ENCODE data around the gene ZNF804A. TPM values are rescaled to one million over a fixed set of nuclear protein-coding genes. Genes with fewer than 3 reads are reported as not detected.

Gene ZNF804A
- total RNA-seq, 4 donors from 2014 or later: 0.19 TPM; not detected in 3

GRCh38 chr2:184599054-184599871 is 934 bp downstream of the ZNF804A start:
- intact Hi-C loops (cut with DNase I): no loop called here
- Histone ChIP-seq H3K27ac (peak overlapping the region in 2 of 4 donors; percentile 12 to 69), H3K4me1 (peaks cover 0 to 24% (median 8%) of the 10 kb centered on the region in 3 donors), H3K9me3 (no peaks in the 10 kb centered on the region), H3K36me3 (no peaks in the 10 kb centered on the region), H3K4me3 (peak overlapping the region; percentile 37 to 75 (median 47)), H3K27me3 (peaks cover 0 to 56% (median 3%) of the 10 kb centered on the region in 4 donors)
- no peak for DNase-seq
- WGBS, 2 donors: 19 to 32% methylated on average over 7 of the region's 7 CpGs
- TF ChIP-seq, protein P1, sequence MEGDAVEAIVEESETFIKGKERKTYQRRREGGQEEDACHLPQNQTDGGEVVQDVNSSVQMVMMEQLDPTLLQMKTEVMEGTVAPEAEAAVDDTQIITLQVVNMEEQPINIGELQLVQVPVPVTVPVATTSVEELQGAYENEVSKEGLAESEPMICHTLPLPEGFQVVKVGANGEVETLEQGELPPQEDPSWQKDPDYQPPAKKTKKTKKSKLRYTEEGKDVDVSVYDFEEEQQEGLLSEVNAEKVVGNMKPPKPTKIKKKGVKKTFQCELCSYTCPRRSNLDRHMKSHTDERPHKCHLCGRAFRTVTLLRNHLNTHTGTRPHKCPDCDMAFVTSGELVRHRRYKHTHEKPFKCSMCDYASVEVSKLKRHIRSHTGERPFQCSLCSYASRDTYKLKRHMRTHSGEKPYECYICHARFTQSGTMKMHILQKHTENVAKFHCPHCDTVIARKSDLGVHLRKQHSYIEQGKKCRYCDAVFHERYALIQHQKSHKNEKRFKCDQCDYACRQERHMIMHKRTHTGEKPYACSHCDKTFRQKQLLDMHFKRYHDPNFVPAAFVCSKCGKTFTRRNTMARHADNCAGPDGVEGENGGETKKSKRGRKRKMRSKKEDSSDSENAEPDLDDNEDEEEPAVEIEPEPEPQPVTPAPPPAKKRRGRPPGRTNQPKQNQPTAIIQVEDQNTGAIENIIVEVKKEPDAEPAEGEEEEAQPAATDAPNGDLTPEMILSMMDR (IDR thresholded peaks at IDR 0.05): no peak
- no peak for TF ChIP-seq POLR2A (IDR thresholded peaks at IDR 0.05)

DNA sequence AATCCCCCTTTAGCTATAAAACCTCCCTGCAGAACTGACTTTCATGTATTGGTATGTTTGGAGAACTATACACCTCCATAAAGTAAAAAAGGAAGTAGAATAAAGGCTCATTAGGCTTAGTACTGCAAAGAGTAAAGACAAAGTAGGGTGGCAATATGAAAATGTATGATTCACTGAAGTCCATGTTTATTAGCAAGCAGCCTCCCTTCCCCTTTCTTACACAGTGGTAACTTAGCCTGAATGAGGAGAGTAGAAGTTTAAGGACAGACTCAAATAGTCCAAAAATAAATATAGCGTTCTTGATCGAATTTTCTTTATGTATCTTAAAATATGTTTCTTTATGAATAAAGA is 1.5 kb downstream of the ZNF804A start:
- Histone ChIP-seq H3K27me3 (peaks cover 0 to 56% (median 3%) of the 10 kb centered on the region in 4 donors), H3K27ac (no peak overlapping the region), H3K9me3 (no peaks in the 10 kb centered on the region), H3K36me3 (no peaks in the 10 kb centered on the region), H3K4me3 (no peak overlapping the region), H3K4me1 (peaks cover 0 to 24% (median 8%) of the 10 kb centered on the region in 3 donors)
- intact Hi-C loops (cut with DNase I): no loop called here
- TF ChIP-seq POLR2A (IDR thresholded peaks at IDR 0.05): no peak
- TF ChIP-seq, protein P1 (IDR thresholded peaks at IDR 0.05): no peak
- no peak for DNase-seq
- 74 to 80% methylated on average over 2 of the region's 2 CpGs for WGBS, 2 donors

DNA sequence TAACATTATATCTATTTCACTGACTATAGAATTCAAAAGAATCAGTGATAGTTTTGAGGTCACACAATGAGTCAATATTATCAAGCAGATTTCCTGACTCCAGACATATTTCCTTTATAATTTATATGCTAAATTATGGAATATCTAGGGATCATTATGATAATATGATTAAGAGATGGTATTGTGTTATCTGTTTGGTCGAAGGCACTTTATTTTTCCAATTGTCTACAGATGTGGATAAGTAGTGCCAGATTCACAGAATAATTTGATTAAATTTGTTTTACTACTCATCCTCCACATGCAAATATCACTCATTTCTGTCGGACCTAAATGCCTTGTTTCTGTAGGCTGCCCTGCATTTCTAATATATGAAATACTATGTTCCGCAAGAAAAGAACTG is 4.4 kb downstream of the ZNF804A start:
- intact Hi-C loops (cut with DNase I): no loop called here
- Histone ChIP-seq H3K36me3 (no peaks in the 10 kb centered on the region), H3K27ac (no peak overlapping the region), H3K27me3 (peaks cover 0 to 42% (median 3%) of the 10 kb centered on the region in 4 donors), H3K9me3 (no peaks in the 10 kb centered on the region), H3K4me1 (peaks cover 0 to 15% (median 8%) of the 10 kb centered on the region in 3 donors), H3K4me3 (no peak overlapping the region)
- TF ChIP-seq, protein P1 (IDR thresholded peaks at IDR 0.05): no peak
- no peak for TF ChIP-seq POLR2A (IDR thresholded peaks at IDR 0.05)
- WGBS, 2 donors: 72 to 83% methylated on average over 3 of the region's 3 CpGs
- DNase-seq: no peak

- no peaks in the 10 kb centered on the region for H3K27me3 ChIP-seq
- DNase-seq: no peak
- intact Hi-C loops (cut with DNase I): no loop called here
- H3K27ac ChIP-seq: no peak overlapping the region
- H3K4me3 ChIP-seq: no peak overlapping the region
- no peaks in the 10 kb centered on the region for H3K36me3 ChIP-seq
- TF ChIP-seq, protein P1 (IDR thresholded peaks at IDR 0.05): no peak
- no peak for TF ChIP-seq POLR2A (IDR thresholded peaks at IDR 0.05)
- no peaks in the 10 kb centered on the region for H3K4me1 ChIP-seq
- H3K9me3 ChIP-seq: no peaks in the 10 kb centered on the region
Measured at GRCh38 chr2:184610891-184611290, 12.6 kb downstream of the ZNF804A start.

DNA sequence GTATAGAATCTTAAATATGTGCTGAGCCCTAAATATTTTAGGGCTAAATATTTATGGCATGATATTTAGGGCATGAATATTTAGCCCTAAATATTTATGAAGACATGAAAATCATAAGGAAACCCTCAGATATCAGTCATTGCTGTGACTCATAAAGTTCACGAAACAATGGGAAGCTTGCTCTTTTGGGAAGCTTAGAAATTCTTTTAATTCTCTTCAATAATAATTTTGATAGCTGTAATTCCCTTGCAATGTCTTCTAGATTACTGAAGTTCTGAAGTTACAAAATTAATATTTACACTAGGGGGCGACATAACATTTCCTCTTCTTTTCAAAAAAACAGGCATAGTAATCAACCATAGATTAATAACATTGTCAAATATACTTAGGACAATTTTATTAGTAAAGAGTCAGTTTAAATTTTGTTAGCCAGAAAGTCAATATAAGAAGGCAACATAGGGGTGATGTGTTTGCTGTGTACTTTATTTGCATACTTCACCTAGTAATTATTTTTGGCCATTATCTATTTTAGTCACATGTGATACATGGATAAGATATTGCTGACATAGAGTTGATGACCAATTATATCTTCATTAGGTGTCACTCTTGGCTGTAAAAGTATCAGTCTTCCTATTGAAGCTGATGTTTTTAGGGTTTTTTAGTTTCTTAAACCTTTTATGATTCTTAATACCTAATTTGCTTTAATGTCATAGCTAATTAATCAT is 13.2 kb downstream of the ZNF804A start:
- TF ChIP-seq, protein P1 (IDR thresholded peaks at IDR 0.05): peak in 2 of 6 experiments; percentile 11 to 39
- no peak for TF ChIP-seq POLR2A (IDR thresholded peaks at IDR 0.05)
- no peaks in the 10 kb centered on the region for H3K27me3 ChIP-seq
- H3K4me3 ChIP-seq: no peak overlapping the region
- no peak overlapping the region for H3K27ac ChIP-seq
- 20 to 22% methylated on average over 2 of the region's 2 CpGs for WGBS, 2 donors
- H3K36me3 ChIP-seq: no peaks in the 10 kb centered on the region
- intact Hi-C loops (cut with DNase I): no loop called here
- no peaks in the 10 kb centered on the region for H3K9me3 ChIP-seq
- H3K4me1 ChIP-seq: no peaks in the 10 kb centered on the region
- DNase-seq: no peak

Measured in esophagus squamous epithelium (tissue), 5 donors.